GM18499 (cell line): ENCODE measurements around the gene ELL2.
"Not testable (repeated sequence)": the region's sequence is repeated elsewhere in the genome, so short reads cannot be mapped to it uniquely, and the experiment has no call there.

Experiments used
- ATAC-seq: cut with Tn5 transposase; IDR thresholded peaks from one replicate; pipeline ENCODE4 v1.9.1; 2021; ENCODE audit warnings: moderate number of reproducible peaks; ENCODE audit not compliant: insufficient read depth, unreplicated experiment

The ELL2 gene

GRCh38 chr5:95915999-95916686 lies 45.5 kb downstream of the ELL2 start:
- peak; percentile 44 for ATAC-seq

- no peak for ATAC-seq
Observed at GRCh38 chr5:95913663-95914062, 48.0 kb downstream of the ELL2 start.

GRCh38 chr5:95912029-95912428 lies 49.6 kb downstream of the ELL2 start:
- no peak for ATAC-seq

- ATAC-seq = no peak
Observed at GRCh38 chr5:95910521-95910920, 51.1 kb downstream of the ELL2 start.

- ATAC-seq = no peak
Observed at GRCh38 chr5:95909738-95910137, 51.9 kb downstream of the ELL2 start.

- no peak for ATAC-seq
Observed at GRCh38 chr5:95908799-95909198, 52.9 kb downstream of the ELL2 start.

- no peak for ATAC-seq
Observed at GRCh38 chr5:95907740-95908706, 53.6 kb downstream of the ELL2 start.

GRCh38 chr5:95907067-95907705 lies 54.5 kb downstream of the ELL2 start:
- ATAC-seq = no peak

- ATAC-seq = not testable (repeated sequence)
Observed at GRCh38 chr5:95906398-95906797, 55.3 kb downstream of the ELL2 start.

- ATAC-seq = no peak
Observed at GRCh38 chr5:95904827-95905226, 56.8 kb downstream of the ELL2 start.

- ATAC-seq = no peak
Observed at GRCh38 chr5:95903838-95904237, 57.8 kb downstream of the ELL2 start.

GRCh38 chr5:95901676-95902627 lies 59.7 kb downstream of the ELL2 start:
- ATAC-seq = no peak

GRCh38 chr5:95900383-95900958 lies 61.2 kb downstream of the ELL2 start:
- no peak for ATAC-seq

- no peak for ATAC-seq
Observed at GRCh38 chr5:95899829-95900228, 61.8 kb downstream of the ELL2 start.

- no peak for ATAC-seq
Observed at GRCh38 chr5:95899006-95899405, 62.6 kb downstream of the ELL2 start.

- no peak for ATAC-seq
Observed at GRCh38 chr5:95895771-95896170, 65.9 kb downstream of the ELL2 start.

GRCh38 chr5:95895251-95895650 lies 66.4 kb downstream of the ELL2 start:
- no peak for ATAC-seq

GRCh38 chr5:95892784-95893354 lies 68.8 kb downstream of the ELL2 start:
- ATAC-seq = no peak

GRCh38 chr5:95891499-95891898 lies 70.2 kb downstream of the ELL2 start:
- ATAC-seq = no peak
